Activated effector memory CD4-positive, alpha-beta T cell treated with anti-CD3 and anti-CD28 coated beads, Interleukin-2, amount 50 U/mL, for 16 hours (primary cell): Measurements from ENCODE around the gene AADACL4.
"Not testable (repeated sequence)": the region's sequence is repeated elsewhere in the genome, so short reads cannot be mapped to it uniquely, and the experiment has no call there.

ENCODE experiments used
- DNase-seq: peaks from one replicate; pipeline ENCODE4 v3.0.0-alpha.2; 2020

AADACL4 gene

DNA sequence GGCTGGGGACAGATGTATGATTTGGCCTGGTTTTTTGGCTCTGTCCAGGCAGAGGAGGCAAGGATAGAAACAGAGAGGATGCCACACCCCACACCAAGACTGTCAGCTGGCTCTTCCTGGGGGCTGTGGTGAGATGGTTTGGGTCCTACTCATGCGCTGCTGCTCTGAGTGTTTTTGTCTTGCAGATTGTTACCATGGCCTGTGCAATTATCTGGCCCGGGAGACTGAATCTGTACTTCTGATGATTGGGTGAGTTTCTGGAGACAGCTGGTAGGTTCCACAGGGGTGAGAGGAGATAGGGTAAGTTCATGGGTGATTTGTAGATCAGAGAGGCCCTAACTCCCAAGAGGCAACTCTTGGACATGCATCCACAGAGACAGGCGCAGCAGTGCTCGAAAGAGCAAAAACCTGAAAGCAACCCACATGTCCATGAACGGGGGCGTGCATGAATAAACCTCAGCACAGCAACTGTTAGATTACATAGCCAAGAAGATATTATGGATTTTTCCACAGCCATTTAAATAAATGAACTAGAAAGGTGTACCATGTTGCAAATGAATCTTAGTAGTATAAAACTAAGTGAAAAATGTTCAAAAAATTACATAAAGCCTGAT lies 17.8 kb downstream of the AADACL4 start:
- no peak for DNase-seq

DNA sequence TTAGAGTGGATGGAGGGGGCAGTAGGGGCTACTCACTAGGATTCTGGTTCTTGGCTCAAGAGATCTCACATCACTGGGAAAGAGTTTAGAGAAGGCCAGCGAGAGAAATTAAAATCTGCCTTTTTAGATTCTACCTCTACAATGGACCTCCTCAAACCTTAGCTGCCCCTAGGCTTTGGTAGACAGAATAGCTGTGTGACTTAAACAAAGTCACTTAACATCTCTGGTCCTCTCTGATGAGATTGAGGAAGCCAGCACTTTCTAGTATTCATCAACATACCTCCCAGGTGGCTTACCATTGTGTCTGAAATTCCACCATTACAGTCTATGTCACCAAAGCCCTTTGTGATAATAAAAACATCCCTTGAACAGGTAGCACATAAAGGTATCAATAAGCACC lies 18.7 kb downstream of the AADACL4 start:
- no peak for DNase-seq

DNA sequence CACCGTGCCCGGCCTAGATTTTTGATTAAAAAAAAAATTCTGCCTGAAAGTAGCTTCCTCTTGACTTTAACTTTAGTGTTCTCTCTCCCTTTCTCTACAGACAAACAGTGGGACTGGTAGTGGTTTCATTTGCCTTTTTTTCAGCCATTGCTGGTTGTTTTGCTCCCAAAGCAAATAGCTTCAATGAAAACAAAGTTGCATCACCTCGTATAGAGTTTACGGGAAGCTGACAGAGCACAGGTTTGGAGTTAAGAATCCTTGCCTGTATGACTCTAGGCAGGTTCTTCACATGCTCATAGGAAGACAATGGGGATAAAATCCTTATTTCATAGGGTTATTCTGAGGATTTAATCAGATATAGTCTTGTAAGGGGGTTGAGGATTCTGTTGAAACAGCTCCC lies 21.6 kb downstream of the AADACL4 start:
- DNase-seq, result no peak

DNA sequence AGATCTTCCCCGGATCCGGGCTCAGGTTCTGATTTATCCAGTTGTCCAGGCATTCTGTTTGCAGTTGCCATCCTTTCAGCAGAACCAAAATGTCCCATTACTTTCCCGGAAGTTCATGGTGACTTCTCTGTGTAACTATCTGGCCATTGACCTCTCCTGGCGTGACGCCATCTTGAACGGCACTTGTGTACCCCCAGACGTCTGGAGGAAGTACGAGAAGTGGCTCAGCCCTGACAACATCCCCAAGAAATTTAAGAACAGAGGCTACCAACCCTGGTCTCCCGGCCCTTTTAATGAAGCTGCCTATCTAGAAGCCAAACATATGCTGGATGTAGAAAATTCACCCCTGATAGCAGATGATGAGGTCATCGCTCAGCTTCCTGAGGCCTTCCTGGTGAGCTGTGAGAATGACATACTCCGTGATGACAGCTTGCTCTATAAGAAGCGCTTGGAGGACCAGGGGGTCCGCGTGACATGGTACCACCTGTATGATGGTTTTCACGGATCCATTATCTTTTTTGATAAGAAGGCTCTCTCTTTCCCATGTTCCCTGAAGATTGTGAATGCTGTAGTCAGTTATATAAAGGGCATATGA lies 22.4 kb downstream of the AADACL4 start:
- DNase-seq, result no peak

DNA sequence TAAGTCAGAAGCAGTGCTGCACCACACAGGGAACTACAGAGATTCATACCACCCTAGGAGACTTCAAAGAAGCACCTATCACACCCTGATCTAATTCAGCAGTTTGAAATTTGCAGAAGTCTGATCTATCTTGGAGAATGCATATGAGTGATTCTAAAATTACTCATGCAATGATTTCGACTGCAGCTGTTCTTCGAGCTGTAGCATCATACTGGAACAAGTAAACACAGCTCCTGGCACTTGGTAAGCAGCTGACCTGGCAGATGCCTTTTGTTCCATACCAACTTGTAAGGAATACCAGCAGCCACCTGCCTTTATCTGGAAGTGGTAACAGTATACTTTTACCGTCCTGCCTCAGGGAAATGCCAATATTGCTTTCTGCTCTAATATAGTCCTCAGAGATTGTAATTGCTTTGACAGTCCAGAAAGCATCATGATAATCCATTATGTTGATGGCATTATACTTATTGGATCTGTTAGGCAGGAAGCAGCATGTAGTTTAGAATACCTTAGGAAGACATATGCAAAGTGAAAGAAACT lies 25.7 kb downstream of the AADACL4 start:
- no peak for DNase-seq

DNA sequence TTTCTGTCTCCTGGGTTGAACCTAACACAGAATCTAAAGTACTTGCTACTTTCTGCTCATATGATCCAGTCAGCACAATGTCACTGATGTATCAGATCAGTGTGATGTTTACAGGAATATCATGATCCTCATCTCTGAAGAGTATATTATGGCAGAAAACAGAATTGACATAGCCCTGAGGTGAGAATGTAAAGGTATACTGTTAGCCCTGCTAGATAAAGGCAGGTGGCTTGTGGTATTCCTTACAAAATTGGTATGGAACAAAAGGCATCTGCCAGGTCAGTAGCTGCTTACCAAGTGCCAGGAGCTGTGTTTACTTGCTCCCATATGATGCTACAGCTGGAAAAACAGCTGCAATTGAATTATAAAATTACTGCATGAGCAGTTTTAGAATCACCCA lies 30.5 kb downstream of the AADACL4 start:
- DNase-seq, result no peak

DNA sequence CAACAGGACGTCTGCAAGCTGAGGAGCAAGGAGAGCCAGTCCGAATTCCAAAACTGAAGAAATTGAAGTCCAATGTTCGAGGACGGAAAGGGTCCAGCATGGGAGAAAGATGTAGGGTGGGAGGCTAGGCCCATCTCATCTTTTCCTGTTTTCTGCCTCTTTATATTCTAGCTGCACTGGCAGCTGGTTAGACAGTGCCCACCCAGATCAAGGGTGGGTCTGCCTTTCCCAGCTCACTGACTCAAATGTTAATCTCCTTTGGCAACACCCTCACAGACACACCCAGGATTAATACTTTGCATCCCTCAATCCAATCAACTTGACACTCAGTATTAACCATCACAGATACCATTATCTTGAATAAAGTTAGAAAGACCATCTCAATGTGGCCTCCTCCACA lies 32.2 kb downstream of the AADACL4 start:
- not testable (repeated sequence) for DNase-seq

DNA sequence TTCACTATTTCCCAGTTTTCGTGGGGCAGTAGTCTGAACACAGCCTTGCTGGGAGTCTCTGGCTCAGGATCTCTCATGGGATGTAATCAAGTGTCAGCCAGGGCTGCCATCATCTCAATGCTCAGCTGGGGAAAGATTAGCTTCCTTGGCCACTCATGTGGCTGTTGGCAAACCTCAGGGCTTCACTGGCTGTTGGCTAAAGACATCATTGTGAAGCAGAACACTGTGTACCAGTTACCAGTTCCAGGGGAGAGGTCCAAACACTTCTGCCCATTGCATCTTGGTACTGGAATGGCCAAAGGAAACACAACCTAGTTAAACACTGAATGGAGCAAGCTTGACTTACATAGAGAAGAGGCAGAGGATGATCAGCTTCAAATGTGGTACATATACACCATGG lies 33.7 kb downstream of the AADACL4 start:
- DNase-seq, result no peak

DNA sequence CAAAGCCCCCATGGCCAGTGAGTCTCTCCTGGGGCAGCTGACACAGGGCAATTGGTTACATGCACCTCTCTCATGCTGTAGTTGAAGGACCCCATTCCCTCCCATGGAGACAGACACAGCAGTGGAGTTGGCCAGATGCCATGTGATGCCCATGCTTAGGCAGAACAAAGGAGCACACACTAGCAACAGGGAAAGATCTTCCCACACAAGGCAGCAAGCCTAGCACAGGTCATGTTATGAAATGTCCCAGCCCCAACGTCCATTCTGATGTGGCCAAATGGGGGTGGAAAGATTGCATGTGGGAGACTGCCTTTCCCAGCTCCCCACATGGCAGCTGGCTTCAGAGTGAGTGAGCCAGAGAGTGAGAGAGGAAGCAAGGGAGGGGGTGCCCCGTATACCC lies 34.5 kb downstream of the AADACL4 start:
- no peak for DNase-seq

DNA sequence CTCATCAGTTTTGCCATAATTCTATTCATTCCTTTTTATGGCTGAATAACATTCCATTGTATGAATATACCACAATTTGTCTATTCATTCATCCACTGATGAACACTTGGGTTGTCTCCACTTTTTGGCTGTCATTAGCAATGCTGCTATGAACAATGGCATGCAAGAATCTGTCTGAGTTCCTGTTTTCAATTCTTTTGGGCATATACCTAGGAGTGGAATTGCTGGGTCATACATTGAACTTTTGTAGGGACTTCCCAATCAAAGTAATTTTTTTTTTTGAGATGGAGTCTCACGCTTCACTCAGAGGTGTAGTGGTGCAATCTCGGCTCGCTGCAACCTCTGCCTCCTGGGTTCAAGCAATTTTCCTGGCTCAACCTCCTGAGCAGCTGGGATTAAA lies 34.9 kb downstream of the AADACL4 start:
- no peak for DNase-seq

DNA sequence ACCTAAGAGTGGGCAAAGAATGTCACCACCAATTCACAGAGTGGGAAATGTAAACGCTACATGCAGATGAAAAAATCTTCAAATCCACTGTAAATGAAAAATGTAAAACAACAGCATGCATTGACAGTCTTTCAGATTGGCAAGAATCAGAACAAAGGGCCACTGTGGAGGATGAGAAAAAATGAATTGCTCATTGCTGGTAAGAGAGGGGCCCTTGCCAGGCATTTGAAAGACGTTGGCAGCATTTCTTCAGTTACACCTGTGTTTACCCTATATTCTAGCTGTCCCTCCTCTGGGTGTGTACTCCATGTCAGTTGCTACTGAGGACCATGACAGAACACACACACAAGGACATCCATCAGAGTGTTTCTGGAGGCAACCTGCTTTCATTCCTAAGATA lies 46.3 kb downstream of the AADACL4 start:
- DNase-seq, result no peak

DNA sequence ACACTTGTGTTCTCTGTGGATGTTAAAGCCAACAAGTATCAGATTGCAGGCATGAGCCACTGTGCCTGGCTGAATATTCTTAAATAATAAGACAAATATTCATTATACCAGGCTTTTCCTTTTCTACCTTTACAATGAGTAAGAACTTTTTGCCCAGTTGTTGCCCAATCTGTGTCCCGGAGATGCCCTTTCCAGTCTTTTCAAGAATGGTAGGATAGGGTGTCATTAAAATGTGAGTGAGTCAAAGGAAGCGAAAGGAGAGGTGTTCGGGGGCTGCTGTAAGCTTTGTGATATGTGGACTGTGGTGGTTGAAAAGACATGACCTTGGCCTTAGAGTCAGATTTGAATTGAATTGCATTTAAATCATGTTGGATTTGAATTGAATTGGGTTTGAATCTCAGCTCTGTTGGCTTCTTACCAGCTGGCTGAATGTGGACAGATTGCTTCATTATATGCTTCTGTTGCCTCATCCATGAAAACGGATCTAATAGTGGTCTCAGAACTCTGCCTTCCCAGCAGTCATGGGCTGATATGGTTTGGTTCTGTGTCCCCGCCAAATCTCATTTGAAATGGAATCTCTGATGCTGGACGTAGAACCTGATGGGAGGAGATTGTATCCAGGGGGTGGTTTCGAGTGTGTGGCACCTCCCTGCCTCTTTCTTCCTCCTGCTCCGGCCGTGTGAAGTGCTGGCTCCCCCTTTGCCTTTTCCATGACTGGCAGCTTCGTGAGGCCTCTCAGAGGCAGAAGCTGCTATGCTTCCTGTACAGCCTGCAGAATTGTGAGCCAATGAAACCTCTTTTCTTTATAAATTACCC lies 49.3 kb downstream of the AADACL4 start:
- no peak for DNase-seq

DNA sequence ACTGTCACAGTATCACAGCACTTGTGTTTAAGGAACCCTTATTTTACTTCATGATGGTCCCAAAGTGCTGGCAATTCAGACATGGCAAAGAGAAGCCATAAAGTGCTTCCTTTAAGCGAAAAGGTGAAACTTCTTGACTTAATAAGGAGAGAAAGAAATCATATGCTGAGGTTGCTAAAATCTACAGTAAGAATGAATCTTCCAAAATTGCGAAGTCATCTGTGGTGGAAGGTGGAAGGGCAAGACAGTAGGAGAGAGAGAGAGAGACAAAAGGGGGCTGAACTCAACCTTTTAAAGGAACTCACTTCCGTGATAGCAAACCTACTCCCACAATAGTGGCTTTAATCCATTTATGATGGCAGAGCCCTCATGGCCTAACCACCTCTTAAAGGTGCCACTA lies 52.8 kb downstream of the AADACL4 start:
- no peak for DNase-seq

DNA sequence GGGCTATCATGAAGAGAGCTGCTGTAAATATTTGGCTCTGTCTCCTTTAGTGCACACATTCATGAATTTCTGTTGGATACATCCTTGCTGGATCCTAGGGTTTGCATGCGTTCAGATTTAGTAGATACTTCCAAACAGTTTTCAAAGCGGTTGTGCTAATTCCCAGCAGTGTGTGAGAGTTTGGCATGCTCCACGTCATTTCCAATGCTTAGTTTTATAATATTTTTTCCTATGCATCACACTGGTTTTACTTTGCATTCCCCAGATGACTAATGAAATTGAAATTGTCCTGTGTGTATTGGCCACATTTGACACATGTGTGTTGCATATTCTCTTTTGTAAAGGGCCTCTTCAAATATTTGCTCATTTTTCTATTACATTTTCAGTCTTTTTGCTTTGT lies 53.5 kb downstream of the AADACL4 start:
- no peak for DNase-seq

DNA sequence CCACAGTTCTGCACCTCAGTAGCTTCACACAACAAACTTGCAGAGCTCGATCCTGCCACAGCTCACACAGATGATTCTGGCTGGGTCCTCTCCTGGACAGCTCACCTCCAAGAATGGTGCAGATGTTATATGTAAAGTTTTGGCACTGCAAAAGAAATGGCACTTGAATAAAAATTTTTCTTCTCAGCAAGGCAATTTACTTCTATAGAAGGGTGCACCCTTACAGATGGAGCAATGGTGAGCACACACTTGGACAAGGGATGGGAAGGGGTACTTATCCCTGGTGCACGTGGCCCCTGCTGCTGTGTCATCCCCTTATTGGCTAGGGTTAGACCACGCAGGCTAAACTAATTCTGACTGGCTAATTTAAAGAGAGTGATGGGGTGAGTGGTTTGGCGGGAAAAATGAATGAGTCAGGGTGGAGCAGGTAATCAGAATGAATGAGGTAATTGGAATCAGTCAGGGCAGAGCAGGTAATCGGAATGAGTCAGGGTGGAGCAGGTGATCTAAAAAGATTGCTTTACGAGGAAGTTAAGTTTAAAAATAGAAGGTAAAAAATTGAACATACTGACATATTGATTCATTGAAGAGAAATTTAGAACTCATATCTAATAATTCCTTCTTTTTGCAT lies 60.1 kb downstream of the AADACL4 start:
- no peak for DNase-seq

DNA sequence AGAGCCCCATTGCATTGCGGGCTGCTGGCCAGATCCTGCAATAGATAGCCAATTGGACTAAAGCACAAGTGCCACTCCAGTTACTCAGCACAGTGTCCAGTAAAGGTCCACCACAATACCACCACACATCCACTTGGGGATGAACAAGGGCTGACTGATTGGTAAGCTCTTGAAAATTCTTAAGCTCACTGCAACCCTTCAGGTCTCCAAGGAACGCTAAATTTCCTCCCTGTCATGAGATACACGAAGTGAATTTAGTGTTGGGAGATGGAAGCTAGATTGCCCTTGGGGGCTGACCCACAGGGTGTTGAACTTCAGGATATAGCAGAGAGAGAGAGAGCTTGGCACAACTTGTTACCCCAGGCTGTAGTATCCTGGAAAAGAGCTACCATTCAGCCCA lies 62.2 kb downstream of the AADACL4 start:
- DNase-seq, result no peak

DNA sequence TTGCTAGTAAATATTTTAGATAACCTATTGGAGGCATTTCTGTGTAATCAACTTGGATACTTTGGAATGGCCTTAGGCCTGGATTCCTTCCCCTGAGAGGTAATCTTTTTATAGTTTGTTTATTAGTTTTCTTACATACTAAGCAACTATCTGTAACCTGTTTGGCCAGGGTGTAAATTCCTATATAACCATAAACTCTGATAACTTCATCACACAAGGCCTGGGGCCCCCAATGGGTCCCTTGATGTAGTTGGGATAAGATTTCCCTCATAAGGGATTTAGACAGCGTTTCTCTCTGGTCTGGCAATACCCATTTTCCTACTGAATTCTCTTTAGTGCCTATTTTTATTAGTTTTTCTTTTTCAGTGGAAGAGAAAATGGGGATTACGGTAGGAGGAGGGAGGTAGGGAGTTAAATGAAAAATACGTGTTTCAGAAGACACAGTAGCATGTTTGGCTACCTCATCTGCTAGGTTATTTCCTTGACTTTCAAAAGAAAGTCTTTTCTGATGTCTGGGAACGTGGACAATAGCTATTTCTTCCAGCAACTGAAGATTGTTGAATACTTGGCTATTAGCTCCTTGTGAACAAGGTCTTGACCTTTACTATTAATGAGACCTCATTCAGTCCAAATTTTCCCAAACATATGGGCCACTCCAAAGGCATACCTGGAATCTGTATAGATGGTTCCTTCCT lies 64.7 kb downstream of the AADACL4 start:
- no peak for DNase-seq

DNA sequence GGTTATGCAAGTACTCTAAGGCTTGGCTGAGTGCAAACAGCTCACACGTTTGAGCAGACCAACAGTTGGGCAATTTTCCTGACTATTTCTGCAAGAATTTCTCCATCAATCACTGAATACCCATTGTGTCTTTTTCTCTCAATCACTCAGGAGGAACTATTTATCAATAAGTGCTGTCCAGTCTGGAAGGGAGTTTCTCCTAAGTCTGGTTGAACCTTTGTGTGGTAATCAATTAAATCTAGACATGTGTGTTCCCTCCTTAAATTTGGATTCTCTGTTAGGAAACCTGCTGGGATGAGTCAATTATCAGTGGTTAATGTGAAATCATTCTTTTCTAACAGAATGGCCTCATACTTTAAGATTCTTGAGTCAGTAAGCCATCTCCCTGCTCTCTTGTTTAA lies 65.2 kb downstream of the AADACL4 start:
- DNase-seq, result no peak

DNA sequence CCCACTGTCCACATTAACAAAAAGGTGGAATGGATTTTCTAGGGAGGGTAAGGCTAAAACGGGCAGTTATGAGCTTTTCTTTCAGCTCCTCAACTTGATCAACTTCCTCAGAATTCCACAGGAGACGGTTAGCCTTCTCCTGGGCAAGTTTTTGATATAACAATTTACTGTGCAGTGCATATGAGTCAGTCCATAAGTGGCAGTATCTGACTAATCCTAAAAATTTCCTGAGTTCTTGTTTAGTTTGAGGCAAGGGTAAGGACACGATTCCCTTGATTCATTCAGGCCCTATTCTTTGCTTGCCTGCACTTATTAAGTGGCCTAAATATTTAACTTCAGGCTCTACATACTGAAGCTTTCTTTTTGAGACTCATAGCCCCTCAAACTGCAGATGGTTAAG lies 65.8 kb downstream of the AADACL4 start:
- no peak for DNase-seq

DNA sequence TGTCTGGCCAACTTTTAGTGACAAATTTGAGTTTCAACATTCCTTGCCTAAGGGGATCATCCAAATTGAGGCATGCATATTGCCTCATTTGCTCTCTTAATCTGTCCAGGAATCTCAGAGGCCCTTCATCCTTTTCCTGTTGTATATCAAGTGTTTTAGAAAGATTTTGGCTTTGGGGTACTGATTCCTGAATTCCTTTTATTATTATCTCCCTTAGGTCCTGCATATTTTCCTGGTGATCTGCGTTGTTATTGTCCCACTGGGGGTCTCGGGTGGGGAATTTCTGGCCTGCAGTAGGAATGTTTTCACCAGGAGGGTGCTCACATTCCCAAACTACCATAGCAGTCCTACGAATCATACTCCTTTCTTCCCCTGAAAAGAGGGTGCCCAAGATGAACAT lies 67.7 kb downstream of the AADACL4 start:
- DNase-seq, result no peak

DNA sequence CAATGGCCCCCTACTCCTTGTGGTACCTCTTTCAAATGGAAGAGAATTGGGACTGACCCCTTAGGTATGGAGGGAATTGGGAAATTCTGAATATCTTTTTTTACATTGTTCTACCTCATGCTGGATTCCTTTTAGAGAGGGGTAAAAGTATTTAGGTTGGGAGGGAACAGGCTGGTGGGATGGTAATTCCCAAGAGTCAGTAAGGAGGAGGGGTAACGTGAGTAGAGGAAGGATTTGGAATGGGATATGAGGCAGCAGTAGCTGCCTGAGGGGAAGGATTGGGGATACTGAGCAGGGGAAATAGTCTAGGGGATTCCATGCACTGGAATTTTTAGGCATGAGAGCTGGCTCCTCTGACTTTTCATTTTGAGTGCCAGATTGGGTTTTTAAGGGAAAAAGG lies 68.2 kb downstream of the AADACL4 start:
- DNase-seq, result no peak

DNA sequence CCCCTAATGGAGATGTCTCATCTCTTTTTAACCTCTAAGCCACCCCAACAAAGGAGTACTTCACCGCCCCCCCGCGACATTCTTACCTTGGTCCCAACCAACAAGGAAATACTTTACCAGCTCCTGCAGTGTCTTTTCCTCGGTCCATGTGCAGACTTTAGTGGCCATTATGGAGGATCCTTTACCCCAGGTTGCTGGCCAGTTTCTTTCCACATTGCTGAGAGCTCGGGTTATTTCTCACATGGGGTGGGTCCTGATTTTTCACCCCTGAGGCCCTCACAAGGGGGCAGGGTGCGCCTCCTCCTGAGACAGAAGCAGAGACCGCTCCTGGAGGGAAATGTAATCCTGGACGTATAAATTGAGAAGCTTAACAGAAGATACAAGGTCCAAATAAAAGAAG lies 69.0 kb downstream of the AADACL4 start:
- no peak for DNase-seq

DNA sequence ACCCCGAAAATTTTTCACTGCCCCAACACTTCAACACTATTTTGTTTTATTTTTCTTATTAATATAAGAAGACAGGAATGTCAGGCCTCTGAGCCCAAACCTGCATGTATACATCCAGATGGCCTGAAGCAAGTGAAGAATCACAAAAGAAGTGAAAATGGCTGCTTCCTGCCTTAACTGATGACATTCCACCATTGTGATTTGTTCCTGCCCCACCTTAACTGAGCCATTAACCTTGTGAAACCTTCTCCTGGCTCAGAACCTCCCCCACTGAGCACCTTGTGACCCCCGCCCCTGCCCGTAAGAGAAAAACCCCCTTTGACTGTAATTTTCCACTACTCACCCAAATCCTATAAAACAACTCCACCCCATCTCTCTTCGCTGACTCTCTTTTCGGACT lies 69.8 kb downstream of the AADACL4 start:
- not testable (repeated sequence) for DNase-seq
